Activated CD8-positive, alpha-beta memory T cell treated with anti-CD3 and anti-CD28 coated beads, Interleukin-2, amount 50 U/mL, for 24 hours (primary cell): ENCODE measurements around the gene PIP4K2A.

ENCODE experiments used
- DNase-seq: peaks from one replicate; pipeline ENCODE4 v3.0.0-alpha.2; 2020; ENCODE audit errors: extremely low read depth

Gene PIP4K2A

GRCh38 chr10:22599048-22599561, 115.3 kb downstream of the PIP4K2A start:
- no peak for DNase-seq

- DNase-seq, result no peak
These were observed 115.9 kb downstream of the PIP4K2A start for GRCh38 chr10:22598478-22598877.

GRCh38 chr10:22597138-22597537, 117.2 kb downstream of the PIP4K2A start:
- no peak for DNase-seq

DNA sequence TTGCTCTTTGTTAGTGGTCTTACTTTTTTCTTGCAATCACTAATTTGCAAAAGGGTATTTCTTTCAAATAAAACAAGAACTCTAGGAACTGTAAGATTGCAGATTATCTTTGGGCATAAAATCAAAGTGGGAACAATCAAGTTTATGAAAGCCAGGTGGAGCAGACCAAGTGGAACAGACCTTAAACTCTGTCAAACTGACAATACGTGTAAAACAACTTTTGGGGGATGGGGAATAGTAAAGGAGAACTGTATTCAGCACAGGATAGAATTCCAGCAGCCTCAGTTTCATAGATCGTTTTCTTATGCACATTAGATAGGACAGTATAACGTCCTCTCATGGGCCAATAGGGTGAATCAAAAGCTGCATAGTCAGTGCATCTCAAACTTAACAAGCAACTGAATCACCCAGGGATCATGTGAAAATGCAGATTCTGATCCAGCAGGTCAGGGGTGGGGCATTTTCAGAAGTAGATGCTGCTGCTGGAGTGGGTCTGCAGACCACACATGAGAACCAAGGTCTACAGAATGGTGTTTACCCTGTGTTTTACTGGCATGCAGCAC, 120.7 kb downstream of the PIP4K2A start:
- DNase-seq, result no peak

- DNase-seq, result no peak
These were observed 121.4 kb downstream of the PIP4K2A start for GRCh38 chr10:22593026-22593425.

- no peak for DNase-seq
These were observed 124.4 kb downstream of the PIP4K2A start for GRCh38 chr10:22589851-22590514.

DNA sequence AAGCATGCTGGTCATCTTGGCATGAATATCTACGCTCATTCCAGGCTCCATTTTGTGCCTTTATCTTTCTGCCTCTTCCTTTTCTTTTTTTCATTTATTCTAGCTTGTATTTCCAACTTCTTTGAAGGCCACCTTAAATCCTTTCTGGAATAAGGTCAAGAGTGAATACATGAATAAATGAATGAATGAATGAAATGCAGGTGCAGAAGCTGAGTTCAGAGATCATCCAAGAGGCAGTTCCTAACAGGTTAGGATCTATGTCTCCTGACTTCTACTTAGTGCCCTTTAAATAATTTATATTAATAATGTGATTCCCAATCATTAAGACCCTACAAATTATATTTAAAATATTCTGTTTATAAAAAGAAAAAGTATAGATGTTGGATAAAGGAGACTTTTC, 125.9 kb downstream of the PIP4K2A start:
- DNase-seq, result no peak

DNA sequence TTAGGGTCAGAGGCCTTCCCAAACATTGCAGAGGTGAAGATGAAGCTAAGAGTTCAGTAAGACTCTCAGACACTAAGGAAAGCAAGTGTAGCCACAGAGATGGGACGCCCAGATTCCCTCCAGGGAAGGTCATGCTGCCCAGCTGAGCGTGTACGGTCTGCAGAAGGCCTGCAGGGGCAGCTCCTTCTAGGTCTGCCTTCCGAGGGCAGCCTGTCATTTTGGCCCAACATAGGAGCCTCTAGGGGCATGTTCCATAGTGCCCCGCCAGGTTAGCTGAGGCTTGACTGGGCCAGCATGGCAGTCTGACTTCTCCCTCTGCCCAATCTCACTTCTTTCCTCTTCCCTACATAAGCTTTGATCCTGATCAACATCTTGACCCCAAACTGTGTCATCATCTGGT, 130.7 kb downstream of the PIP4K2A start:
- no peak for DNase-seq

- DNase-seq, result no peak
These were observed 132.9 kb downstream of the PIP4K2A start for GRCh38 chr10:22581461-22581860.

DNA sequence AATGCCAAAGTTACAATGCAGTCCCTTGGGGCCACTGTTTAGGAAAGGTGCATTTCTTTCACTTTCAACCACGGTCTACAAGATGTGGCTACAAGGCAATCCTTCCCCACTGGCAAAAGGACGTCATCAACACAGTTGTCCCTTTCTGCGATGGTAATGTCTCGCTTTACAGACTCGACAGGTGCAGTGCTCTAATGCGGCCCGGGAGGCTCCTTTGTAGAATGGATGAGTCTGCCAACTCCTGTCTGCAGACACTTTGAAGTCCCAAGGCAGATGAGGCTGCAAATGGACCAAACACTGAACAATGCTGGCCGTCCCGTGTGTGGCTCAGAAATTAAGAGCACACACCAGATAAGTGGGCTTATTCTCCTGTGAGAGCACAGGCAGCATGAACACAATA, 133.7 kb downstream of the PIP4K2A start:
- no peak for DNase-seq

DNA sequence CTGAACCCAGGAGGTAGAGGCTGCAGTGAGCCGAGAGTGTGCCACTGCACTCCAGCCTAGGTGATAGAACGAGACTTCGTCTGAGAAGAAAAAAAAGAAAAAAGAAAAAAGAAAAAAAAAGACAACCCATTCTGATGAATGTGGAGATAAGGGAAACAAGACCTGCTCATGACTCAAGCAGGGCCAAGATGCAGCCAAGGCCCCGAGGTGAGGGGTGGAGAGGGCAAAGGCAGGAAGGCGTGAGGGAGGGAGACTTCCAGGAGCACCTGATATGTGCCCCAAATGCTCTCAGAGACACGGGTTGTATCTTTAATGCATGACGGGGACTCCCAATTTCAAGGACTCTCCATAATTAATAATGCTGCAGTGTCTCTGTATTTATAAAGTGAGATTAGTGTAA, 134.6 kb downstream of the PIP4K2A start:
- DNase-seq, result no peak

DNA sequence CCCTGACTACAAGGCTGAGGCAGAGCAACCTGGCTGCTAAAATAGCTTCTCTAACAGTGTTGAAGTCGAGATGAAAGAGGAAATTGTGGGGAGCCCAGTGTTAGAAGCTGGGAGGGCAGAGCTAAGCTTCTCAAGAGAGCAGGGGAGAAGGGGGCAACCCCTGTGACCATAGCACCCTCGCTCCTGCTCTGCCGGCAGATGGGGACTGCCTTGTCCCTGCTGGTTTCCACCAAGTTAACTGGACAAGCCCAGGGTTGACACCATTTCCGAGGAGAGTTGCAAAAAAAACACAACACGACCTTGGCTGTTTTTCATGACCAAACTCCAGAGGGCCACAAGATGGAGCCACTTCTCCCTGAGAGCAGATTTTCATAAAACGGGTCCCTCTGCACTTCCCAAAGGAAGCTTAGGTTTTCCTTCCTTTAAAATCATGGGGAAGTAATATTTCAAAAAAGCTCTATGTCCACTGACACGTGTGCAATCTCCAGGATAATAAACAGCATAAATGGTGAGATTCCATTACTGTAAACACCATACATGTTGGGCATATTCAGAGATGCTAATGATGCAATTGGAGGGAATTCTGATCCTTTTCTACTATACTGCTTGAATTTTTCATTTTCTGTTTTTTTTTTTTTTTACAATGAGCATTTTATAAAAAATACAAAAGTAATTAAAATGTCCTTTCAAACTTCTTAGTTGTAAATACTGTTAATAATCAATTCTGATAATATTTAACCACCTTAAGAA, 140.4 kb downstream of the PIP4K2A start:
- DNase-seq, result no peak

- DNase-seq, result no peak
These were observed 143.5 kb downstream of the PIP4K2A start for GRCh38 chr10:22570733-22571430.

- no peak for DNase-seq
These were observed 144.1 kb downstream of the PIP4K2A start for GRCh38 chr10:22570234-22570633.

DNA sequence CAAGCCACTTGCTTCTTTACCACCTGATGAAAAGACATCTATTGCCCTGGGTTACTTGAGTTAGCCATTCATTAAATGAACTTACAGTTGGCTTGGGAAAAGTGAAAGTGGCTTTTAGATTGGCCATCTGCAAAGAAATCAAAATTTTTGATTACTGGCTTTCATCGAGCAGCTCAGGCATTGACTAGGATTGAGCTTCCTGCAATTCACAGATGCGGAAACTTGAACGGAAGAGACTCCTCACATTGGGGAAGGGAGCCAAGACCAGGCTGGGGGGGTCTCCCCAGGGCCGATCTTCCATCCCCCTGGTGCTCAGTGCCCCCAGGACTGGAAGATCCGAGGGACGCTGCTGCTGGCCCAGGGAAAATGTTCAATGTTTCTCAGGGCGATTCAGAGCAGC, 145.4 kb downstream of the PIP4K2A start:
- DNase-seq, result no peak

- no peak for DNase-seq
These were observed 150.3 kb downstream of the PIP4K2A start for GRCh38 chr10:22564060-22564459.

GRCh38 chr10:22561909-22562308, 152.5 kb downstream of the PIP4K2A start:
- DNase-seq, result no peak

DNA sequence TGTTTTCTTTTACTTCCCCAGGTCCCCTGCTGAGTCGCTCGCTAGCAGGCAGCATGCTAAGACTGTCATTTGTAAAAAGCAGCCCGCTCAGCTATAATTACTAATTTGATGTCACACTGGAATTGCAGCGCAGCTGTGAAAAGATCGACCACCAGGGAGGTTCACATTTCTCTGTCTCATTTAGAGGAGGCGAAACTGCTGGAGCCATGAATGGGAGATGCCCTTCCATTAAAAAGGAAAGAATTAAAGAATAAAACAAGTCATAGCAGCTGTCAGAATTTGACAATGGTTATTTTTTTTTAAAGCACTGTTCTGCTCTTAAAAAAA, 153.5 kb downstream of the PIP4K2A start:
- no peak for DNase-seq

DNA sequence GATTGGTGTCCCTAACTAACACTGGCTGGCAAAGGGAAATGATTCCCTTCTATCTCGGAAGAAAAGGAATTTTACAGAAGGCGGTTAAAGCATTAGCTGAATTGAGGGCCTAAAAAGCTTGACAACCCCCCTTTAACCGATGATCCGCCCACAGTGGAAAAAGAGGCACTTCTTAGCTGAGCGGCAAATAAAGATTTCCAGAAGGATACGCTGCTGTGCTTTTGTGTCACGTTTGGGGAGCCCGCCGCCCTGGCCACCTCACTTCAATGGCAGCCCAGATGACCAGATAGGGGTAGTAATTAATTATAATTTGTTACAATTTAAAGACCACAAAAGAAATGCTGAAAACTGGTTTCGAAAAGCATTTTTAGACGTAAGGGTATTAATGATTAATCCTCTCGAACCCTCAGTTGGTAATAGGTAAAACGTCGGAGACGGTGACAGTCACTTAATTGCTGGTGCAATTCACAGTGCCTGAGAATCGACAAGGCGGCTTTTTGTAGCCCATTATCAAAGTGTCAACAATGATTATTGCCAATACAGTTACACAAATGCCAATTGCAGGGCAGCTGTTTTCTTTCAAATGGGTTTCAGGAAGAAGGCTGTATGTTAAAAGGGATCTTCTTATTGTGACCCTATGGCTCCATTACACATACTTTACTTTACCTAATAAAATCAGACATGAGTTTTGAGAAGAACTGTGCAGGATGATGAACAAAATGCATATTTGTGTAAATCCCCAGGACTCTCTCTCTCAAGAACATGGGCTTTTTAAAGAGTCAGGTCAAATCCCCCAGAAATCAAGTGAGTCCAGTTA, 154.1 kb downstream of the PIP4K2A start:
- no peak for DNase-seq

GRCh38 chr10:22557321-22557720, 157.1 kb downstream of the PIP4K2A start:
- DNase-seq, result no peak

DNA sequence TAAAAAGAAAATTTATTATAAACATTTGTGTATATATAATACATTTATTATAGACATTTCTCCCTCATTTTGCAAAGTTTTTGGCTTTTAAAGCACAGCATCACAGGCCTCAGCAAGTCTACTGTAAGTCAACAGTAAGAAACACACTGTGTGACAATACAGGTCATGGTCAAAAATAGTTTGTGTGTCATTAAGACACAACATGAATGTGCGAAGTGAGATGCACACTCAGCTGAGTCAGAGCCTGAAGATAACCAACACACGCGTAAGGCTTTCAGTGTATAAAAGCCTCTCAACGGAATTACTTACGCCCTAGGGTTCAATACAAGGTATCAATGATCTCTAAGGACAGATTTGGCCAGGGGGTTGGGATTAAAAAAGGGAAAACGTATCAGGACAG, 157.6 kb downstream of the PIP4K2A start:
- DNase-seq, result no peak
